Measurements from ENCODE around the gene DLGAP1.

- no peak for TF ChIP-seq CTCF (IDR thresholded peaks at IDR 0.05)
- no peak for TF ChIP-seq POLR2AphosphoS5 (IDR thresholded peaks at IDR 0.05)
- no peak for TF ChIP-seq POLR2A (IDR thresholded peaks at IDR 0.05)
These were observed 569.8 kb downstream of the DLGAP1 start for GRCh38 chr18:3885209-3885792.

All from breast epithelium (tissue), 3 donors.